NAMALWA (cell line): ENCODE data around the gene NAV1.
"Not testable (repeated sequence)": the region's sequence is repeated elsewhere in the genome, so short reads cannot be mapped to it uniquely, and the experiment has no call there.

ENCODE experiments used
- DNase-seq: peaks from one replicate; pipeline ENCODE4 v3.0.0-alpha.2; 2015; ENCODE audit warnings: low spot score

The NAV1 gene

DNA sequence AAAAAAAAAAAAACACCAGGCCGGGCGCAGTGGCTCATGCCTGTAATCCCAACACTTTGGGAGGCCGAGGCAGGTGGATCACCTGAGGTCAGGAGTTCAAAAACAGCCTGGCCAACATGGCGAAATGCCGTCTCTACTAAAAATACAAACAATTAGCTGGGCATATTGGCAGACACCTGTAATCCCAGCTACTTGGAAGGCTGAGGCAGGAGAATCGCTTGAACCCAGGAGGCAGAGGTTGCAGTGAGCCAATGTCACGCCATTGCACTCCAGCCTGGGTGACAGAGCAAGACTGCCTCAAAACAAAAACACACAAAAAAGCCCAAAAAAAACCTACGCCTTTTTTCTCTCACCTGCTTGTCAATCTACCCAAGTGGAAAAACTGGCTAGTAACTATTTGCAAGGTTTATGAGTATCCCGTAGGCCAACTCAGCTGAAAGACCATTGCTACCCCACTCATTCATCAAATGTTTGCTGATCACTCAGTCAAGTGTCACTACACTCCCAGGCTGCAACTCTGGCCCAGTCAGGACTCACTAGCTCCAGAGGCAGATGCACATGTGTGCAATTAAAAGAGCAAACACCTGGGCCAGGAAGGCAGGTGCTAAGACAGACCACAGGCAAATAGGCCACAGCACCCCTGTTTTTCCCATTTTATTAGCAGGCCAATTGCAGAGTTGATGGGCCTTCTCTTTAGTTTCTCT lies 34.0 kb upstream of the NAV1 start:
- DNase-seq = no peak

GRCh38 chr1:201505503-201505890 lies 33.4 kb upstream of the NAV1 start:
- DNase-seq = no peak

- DNase-seq = no peak
These were observed 32.8 kb upstream of the NAV1 start for GRCh38 chr1:201506092-201506491.

DNA sequence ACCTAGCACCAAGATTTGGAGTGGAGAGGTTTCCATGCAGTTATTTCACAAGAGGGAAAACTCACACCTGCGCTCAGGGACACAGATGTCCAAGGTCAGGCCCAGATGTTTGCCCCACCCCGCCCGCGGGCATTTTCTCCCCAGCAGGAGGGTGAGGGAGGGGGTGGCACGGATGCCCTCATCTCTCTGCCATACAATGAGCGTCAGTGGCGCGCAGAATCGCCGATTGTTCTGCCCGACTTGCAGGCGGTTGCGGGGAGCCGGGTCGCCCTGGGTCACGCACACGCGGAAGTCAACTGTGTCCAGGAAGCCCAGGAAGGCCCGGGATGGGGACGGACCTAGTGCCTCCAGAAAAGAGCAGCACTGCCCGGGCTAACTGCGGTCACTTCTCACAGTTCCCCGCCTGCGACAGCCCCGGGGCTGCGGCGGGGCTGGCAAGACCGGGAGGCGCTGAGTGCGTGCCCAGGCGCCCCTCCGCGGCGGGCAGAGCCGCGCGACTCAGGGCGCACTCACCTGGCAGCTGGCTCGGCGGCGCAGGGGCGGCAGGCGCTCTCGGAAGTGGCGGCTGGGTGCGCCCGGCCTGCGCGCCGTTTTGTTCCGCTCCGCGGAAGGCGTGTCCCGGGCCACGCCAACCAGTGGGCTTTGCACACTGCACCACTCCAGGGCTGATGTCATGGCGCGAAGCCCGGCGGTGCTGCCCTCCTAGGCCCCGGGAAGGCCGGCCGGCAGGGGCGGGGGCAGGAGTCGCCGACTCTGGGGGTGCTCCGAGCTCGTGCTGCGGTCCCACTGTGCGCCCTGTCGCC lies 32.2 kb upstream of the NAV1 start, which contains the start of gene CSRP1:
CSRP1 (minus strand) TSS at position 567 of the 803 bp plus-strand sequence. CDS start 10,820 bp downstream, outside the sequence.
- peak; percentile 64 for DNase-seq

DNA sequence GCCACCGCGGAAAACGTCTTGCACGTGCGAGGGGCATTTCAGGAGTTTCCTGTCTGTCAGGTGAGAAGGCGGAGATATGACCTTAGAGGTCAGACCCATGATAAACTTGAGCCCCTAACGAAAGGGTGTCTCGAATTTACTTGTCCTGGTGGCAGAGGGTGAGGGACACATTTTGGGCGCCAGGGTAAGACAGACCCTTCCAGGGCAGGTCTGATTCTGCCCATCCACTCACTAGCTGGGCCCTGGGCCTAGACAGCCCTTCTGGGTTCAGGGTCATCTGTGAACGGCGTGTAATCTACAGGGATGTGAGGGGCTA lies 31.6 kb upstream of the NAV1 start:
- no peak for DNase-seq

GRCh38 chr1:201508809-201509208 lies 30.1 kb upstream of the NAV1 start:
- DNase-seq = no peak

DNA sequence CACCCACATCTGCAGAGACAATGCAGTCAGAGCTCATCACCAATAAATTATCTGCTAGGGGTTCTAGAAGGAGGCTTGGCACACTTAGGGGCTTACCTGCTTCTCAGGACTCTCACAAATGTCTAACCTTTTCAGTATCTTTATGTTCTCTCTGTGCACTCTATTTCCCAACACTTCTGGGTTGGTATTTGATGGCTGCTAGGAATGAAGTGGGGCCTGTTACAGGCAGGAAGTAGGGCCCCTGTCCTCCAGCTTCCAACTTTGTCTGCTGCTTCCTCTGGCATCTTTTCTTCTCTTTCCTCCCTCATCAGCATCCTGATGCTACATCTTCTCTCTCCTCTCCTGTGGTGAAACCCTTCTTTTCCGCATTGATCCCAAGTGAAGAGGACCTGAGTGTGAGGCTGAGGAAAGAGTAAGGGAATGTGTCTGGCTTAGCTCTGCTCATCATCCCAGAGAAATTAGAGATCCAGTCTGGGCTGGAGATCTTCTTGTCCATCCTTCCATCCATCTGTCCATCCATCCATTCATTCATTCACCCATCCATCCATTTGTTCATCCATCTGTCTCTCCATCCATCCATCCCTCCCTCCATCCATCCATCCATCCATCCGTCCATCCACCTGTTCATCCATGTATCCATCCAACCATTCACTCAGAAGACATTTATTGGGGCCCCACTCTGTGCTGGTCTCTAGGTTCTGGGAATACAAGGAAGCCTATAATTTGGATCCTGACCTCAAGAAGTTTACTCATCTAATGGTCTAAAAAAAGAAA lies 29.1 kb upstream of the NAV1 start:
- no peak for DNase-seq

DNA sequence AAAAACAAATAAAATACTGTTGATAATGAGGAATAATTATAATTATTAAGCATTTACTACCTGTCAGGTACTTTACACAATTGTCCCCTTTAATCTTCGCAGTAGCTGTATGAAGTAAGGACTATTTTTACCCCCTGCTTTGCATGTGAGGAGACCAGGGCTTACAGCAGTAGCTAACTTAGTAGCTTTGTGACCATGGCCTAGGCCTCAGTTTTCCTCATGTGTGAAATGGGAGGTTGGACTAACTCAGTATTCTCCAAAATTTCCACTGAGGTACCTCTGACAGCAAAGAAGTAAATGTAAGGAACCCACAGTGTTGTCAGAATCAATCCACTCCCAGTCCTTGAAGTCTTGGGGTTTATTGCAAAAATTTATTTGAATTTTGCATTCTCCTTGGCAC lies 28.2 kb upstream of the NAV1 start:
- DNase-seq = no peak

- no peak for DNase-seq
These were observed 27.5 kb upstream of the NAV1 start for GRCh38 chr1:201511396-201511940.

- DNase-seq = no peak
These were observed 26.9 kb upstream of the NAV1 start for GRCh38 chr1:201511941-201512539.

DNA sequence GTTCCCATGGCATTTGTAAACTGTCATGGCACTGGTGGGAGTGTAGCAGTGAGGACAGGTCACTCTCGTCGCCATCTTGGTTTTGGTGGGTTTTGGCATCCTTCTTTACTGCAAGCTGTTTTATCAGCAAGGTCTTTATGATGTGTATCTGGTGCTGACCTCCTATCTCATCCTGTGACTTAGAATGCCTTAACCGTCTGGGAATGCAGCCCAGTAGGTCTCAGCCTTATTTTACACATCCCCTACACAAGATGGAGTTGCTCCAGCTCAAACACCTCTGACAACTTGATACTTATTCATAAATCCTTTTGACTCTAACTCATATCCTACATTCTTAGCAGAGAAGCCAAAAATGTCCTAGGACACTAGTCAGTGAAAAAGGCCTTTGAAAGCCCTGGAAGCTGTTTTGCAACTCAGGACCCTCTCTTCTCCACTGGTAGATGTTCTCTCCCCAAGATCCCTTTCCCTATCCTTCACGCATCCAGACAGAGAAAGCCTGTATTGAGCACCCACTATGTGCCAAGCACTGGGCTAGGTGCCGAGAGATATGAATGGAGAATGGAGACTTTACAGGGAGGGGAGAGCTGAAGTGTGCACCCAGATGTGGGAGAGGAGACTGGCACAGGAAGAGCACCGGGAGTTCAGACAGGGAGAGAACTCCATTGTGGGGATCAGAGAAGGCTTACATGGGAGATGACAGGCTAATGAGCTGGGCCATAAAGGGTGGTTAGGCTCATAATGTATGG lies 25.3 kb upstream of the NAV1 start:
- no peak for DNase-seq

GRCh38 chr1:201514466-201514865 lies 24.5 kb upstream of the NAV1 start:
- no peak for DNase-seq

DNA sequence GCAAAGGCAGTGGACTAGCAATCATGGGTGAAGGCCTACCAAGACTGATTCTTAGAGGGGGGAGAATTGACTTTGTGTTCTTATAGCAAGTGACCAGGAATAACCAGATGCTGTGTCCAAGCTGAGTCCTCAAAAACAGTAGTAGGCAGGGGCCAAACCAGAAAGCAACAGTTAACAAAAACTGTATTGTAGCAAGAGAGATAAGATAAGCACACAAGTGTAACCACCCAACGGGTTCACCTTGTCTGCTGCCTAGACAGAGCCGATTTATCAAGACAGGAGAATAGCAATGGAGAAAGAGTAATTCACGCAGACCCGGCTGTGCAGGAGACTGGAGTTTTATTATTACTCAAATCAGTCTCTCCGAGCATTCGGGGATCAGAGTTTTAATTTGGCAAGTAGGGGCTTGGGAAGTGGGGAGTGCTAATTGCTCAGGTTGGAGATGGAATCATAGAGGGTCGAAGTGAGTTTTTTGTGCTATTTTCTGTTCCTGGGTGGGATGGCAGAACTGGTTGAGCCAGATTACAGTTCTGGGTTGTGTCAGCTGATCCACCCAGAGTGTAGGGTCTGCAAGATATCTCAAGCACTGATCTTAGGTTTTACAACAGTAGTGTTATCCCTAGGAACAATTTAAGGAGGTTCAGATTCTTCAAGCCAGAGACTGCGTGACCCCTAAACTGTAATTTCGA lies 23.7 kb upstream of the NAV1 start:
- no peak for DNase-seq

- no peak for DNase-seq
These were observed 23.0 kb upstream of the NAV1 start for GRCh38 chr1:201515895-201516294.

- DNase-seq = no peak
These were observed 22.3 kb upstream of the NAV1 start for GRCh38 chr1:201516511-201517127.

DNA sequence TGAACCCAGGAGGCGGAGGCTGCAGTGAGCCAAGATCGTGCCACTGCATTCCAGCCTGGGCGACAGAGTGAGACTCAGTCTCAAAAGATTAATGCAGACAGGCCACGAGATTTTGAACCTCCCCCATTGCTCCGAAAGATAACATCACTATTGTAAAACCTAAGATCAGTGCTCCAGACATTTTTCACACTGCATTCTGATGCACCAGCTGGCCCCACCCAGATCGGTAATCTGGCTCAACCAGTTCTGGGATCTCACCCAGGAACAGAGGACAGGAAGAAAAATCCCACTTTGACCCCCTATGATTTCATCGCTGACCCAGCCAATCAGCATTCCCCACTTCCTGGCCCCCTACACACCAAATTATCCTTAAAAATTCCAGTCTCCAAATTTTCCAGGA lies 21.3 kb upstream of the NAV1 start:
- no peak for DNase-seq

DNA sequence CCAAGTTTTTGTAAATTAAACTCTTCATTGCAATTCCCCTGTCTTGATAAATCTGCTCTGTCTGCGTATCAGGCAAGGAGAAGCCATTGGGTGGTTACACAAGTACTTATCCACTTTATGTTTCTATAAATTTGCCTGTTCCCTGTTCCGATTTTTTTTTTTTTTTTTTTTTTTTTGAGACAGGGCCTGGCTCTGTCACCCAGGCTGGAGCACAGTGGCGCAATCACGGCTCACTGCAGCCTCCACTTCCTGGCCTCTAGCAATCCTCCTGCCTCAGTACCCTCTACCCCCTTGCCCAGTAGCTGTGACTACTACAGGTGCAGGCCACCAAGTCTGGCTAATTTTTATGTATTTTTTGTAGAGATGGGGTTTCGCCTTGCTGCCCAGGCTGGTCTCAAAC lies 20.9 kb upstream of the NAV1 start:
- DNase-seq = no peak

- DNase-seq = not testable (repeated sequence)
These were observed 18.8 kb upstream of the NAV1 start for GRCh38 chr1:201520046-201520575.

DNA sequence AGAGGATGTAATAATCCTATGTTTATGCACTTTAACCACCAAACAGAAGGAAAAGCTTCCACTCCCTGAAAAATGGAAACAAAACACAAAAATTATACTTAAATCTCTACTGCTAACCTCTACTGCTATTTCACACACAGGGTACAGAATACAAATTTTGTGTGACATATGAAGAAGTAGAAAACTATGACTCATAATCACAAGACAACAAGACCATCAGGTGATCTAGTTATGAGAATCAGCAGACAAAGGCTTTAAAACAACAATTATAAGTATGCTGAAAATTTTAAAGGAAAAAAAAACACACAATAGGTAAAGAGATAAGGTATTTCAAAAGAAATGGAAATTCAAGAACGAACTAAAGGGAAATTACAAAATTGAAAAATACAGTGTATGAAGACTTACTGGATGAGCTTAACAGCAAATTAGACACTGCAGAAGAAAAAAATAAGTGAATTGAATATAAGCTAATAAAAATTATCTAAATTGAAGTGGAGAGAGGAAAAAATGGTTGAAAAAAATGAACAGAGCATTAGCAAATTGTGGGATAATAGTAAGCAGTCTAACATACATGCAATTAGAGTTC lies 13.6 kb upstream of the NAV1 start:
- DNase-seq = no peak

DNA sequence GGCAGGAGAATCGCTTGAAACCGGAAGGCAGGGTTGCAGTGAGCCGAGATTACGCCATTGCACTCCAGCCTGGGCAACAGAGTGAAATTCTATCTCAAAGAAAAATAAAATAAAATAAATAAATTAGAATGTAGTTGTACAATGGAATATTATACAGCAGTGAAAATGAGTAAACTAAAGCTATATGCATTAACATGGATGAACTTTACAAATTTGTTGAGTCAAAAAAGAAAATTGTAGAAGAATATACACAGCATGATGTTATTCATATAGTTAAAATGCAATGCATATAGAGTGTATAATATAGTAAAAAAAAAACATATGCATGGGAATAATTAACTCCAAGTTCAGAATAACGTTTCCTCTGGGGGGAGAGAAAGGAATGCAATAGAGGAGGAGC lies 11.0 kb upstream of the NAV1 start:
- DNase-seq = no peak
